ENCODE data around the gene RASAL3. TPM values are rescaled to one million over a fixed set of nuclear protein-coding genes. Genes with fewer than 3 reads are reported as not detected.

The RASAL3 gene
- total RNA-seq, 1 experiment from 2014 or later: 1.9 TPM

DNA sequence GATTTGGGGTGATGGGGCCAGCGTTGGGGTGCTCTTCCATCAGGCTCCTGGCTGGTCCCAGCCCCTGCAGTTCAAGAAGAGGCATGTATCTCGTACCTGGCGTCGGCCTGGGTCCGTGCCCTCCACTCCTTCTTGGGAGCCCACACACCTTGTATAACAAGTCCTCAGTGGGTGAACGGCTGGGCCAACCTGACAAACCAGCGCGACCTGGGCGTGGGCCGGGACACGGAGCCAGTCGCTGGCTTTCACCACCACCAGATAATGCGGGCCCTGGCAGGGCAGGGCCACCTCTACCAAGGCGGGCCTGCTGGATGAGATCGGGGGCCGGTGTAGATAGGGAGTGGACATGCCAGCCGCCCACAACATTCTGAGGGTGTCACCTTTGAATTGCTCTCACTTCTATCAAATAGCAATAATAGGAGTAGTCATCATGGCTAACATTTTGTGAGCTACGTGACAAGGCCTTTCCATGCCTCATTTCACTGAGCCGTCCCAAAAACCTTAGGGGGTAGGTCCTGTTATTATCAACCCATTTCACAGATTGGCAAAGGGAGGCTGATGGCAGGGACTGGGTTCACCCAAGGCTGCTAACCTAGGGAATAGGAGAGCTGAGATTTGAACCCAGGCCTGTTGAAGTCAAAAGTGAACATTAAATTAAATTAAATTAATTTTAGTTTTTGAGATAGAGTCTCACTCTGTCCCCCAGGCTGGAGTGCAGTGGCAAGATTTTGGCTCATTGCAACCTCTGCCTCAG, 47.5 kb upstream of the RASAL3 start:
- H3T11ph ChIP-seq (ENCODE audit: low read length): no peak overlapping the region
- no peaks in the 10 kb centered on the region for H4K20me1 ChIP-seq (ENCODE audit: control insufficient read depth, insufficient read depth, insufficient read length)
- peaks cover 55 to 91% of the 10 kb centered on the region in 2 experiments for H3K9me3 Mint-ChIP-seq
- no CpG with 5 or more reads among the region's 19 CpGs for WGBS (ENCODE audit: extremely low coverage, insufficient read length, low lambda C conversion rate)
- no peak overlapping the region for H2BK20ac ChIP-seq (ENCODE audit: low read depth, low read length, poor library complexity, severe bottlenecking)
- no peak overlapping the region for H2BK120ac ChIP-seq (ENCODE audit: low read depth, low read length, poor library complexity, severe bottlenecking)
- H3K27ac ChIP-seq (ENCODE audit: insufficient read length, low read depth, low read length): no peak overlapping the region
- H3K79me2 ChIP-seq (ENCODE audit: insufficient read depth, low read length): no peaks in the 10 kb centered on the region
- H2BK15ac ChIP-seq (ENCODE audit: low read depth, low read length): no peak overlapping the region
- no peaks in the 10 kb centered on the region for H3K4me1 Mint-ChIP-seq
- H3K9ac ChIP-seq (ENCODE audit: extremely low read depth, insufficient read length, low read length): no peak overlapping the region
- no peaks in the 10 kb centered on the region for H3K79me1 ChIP-seq (ENCODE audit: insufficient read depth, low read depth, low read length, poor library complexity, severe bottlenecking)
- no peak overlapping the region for H3K18ac ChIP-seq (ENCODE audit: insufficient read length, low read depth, low read length)
- no peak overlapping the region for H3K4me2 ChIP-seq (ENCODE audit: insufficient read depth, insufficient read length, low read length)
- H4K8ac ChIP-seq (replicated peaks; ENCODE audit: insufficient read length, low read depth, low read length): no peak overlapping the region
- no peak overlapping the region for H2BK12ac ChIP-seq (ENCODE audit: insufficient read length, low read depth, low read length)
- H2AFZ ChIP-seq (ENCODE audit: low read length): no peak overlapping the region
- H3K14ac ChIP-seq (ENCODE audit: insufficient read depth, low read length): no peak overlapping the region
- no peak overlapping the region for H4K5ac ChIP-seq (ENCODE audit: insufficient read length, low read depth, low read length)
- peaks cover 80% of the 10 kb centered on the region for H3K9me3 ChIP-seq (ENCODE audit: control insufficient read depth, low read depth, low read length)
- H3K36me3 Mint-ChIP-seq (ENCODE audit: insufficient read depth in 1 of 3, low read depth in 3 of 3): peaks cover 5 to 25% (median 5%) of the 10 kb centered on the region in 3 experiments; a peak in 4 of 7 replicates
- no peak overlapping the region for H2BK5ac ChIP-seq (ENCODE audit: insufficient read length, low read length)
- no peak overlapping the region for H2AK5ac ChIP-seq (ENCODE audit: insufficient read length, low read length)
- H3K27ac Mint-ChIP-seq: no peak overlapping the region
- H3K56ac ChIP-seq (ENCODE audit: insufficient read length, low read depth, low read length): no peak overlapping the region
- H3K27me3 Mint-ChIP-seq (ENCODE audit: low read depth): peaks cover 5% of the 10 kb centered on the region
- H3K4me1 ChIP-seq (ENCODE audit: insufficient read depth, low read length): no peaks in the 10 kb centered on the region
- TF ChIP-seq, protein P1, sequence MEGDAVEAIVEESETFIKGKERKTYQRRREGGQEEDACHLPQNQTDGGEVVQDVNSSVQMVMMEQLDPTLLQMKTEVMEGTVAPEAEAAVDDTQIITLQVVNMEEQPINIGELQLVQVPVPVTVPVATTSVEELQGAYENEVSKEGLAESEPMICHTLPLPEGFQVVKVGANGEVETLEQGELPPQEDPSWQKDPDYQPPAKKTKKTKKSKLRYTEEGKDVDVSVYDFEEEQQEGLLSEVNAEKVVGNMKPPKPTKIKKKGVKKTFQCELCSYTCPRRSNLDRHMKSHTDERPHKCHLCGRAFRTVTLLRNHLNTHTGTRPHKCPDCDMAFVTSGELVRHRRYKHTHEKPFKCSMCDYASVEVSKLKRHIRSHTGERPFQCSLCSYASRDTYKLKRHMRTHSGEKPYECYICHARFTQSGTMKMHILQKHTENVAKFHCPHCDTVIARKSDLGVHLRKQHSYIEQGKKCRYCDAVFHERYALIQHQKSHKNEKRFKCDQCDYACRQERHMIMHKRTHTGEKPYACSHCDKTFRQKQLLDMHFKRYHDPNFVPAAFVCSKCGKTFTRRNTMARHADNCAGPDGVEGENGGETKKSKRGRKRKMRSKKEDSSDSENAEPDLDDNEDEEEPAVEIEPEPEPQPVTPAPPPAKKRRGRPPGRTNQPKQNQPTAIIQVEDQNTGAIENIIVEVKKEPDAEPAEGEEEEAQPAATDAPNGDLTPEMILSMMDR (conservative IDR thresholded peaks at IDR 0.05): no peak
- H4K91ac ChIP-seq (ENCODE audit: insufficient read length, low read depth, low read length): no peak overlapping the region
- DNase-seq: no peak
- H3K4ac ChIP-seq (ENCODE audit: low read depth, low read length): no peak overlapping the region
- no peak overlapping the region for H3K4me3 Mint-ChIP-seq
- H3K27me3 ChIP-seq (ENCODE audit: insufficient read depth, low read length): no peaks in the 10 kb centered on the region
- no peak overlapping the region for H3K23ac ChIP-seq (ENCODE audit: insufficient read length, low read depth, low read length)
- no peaks in the 10 kb centered on the region for H3K23me2 ChIP-seq (ENCODE audit: insufficient read length, low read depth, low read length, poor library complexity, severe bottlenecking)
